Astrocyte (in vitro differentiated cells and primary cell): ENCODE data around the gene CLEC4M.

ENCODE experiments used
- CTCF ChIP-seq: IDR thresholded peaks from 2 replicates; pipeline ENCODE4 v1.5.1; 2011; ENCODE audit warnings: low read depth, mild to moderate bottlenecking, inconsistent platforms, low read length, moderate library complexity; ENCODE audit not compliant: insufficient read depth
- EZH2 ChIP-seq: IDR thresholded peaks from 2 replicates; pipeline ENCODE4 v1.6.1; 2012; ENCODE audit warnings: mild to moderate bottlenecking, low read length, inconsistent platforms; ENCODE audit not compliant: insufficient read depth

GRCh38 chr19:7772752-7773291 lies 9.8 kb downstream of the CLEC4M start:
- TF ChIP-seq CTCF = no peak
- no peak for TF ChIP-seq EZH2
